ENCODE measurements around the gene GRIA1. TPM values are rescaled to one million over a fixed set of nuclear protein-coding genes. Genes with fewer than 3 reads are reported as not detected.

Gene GRIA1
- total and polyA plus RNA-seq, 2 of the 4 experiments (the other 2 are of a cell fraction): 0.48 to 1.3 TPM

GRCh38 chr5:153718713-153719112 lies 228.2 kb downstream of the GRIA1 start:
- CTCF ChIA-PET: no interaction called here
- intact Hi-C loops (cut with micrococcal nuclease): loop anchor here (10.0 kb wide), 1 partner anchor 246 kb away; no protein-coding TSS in a partner anchor
- in situ Hi-C loops (cut with MboI; ENCODE audit: low sequenced_read_pairs): no loop called here

More at GRCh38 chr5:153718713-153719112, 228.2 kb downstream of the GRIA1 start:
- DNase-seq (no peak), ATAC-seq (ENCODE audit: low read depth) (no peak)
- Histone ChIP-seq H3K9ac (ENCODE audit: low read depth, low read length) (no peak overlapping the region), H3K9me1 (ENCODE audit: insufficient read depth, low read length) (no peaks in the 10 kb centered on the region), H3K56ac (ENCODE audit: extremely low read depth, insufficient read depth, low read length) (no peak overlapping the region), H3K9me3 (ENCODE audit: control insufficient read depth, insufficient read depth, low read length) (no peaks in the 10 kb centered on the region), H2BK15ac (ENCODE audit: low read depth, low read length) (no peak overlapping the region), H2BK5ac (ENCODE audit: low read depth, low read length, poor library complexity, severe bottlenecking) (no peak overlapping the region), H3K36me3 (ENCODE audit: control insufficient read depth, insufficient read depth, low read length) (no peaks in the 10 kb centered on the region), H2AK9ac (replicated peaks; ENCODE audit: low read depth, low read length, poor library complexity) (peak overlapping the region; percentile 74), H4K91ac (ENCODE audit: insufficient read depth, low read depth, low read length) (no peak overlapping the region), H4K5ac (ENCODE audit: low read depth, low read length) (no peak overlapping the region), H2BK120ac (ENCODE audit: low read depth, low read length) (no peak overlapping the region), H3K79me1 (ENCODE audit: low read depth in 1 of 2, low read length in 2 of 2) (no peaks in the 10 kb centered on the region), H3K27ac (ENCODE audit: insufficient read depth, low read length) (no peak overlapping the region), H3K27me3 (ENCODE audit: control insufficient read depth, insufficient read depth, low read length) (no peaks in the 10 kb centered on the region), H3K4me1 (ENCODE audit: control insufficient read depth, insufficient read depth, low read length) (no peaks in the 10 kb centered on the region), H4K20me1 (ENCODE audit: insufficient read depth, low read length) (no peaks in the 10 kb centered on the region), H2BK20ac (ENCODE audit: low read depth, low read length) (no peak overlapping the region), H2AK5ac (ENCODE audit: low read depth, low read length) (no peak overlapping the region), H3K18ac (ENCODE audit: low read depth, low read length) (no peak overlapping the region), H3K14ac (replicated peaks; ENCODE audit: low read depth, low read length) (no peak overlapping the region), H3K4me3 (ENCODE audit: insufficient read depth, low read depth, low read length) (no peak overlapping the region), H3K23ac (ENCODE audit: low read depth, low read length) (no peak overlapping the region), H3K4me2 (ENCODE audit: low read depth, low read length) (no peak overlapping the region), H2AFZ (replicated peaks; ENCODE audit: low read length, poor library complexity) (no peak overlapping the region), H4K8ac (ENCODE audit: low read depth in 2 of 2, low read length in 2 of 2) (no peak overlapping the region), H3K4ac (ENCODE audit: low read depth, low read length) (no peak overlapping the region)
- no TSS peak for BruUV-seq (replicated peaks)
- TF ChIP-seq FOS (IDR thresholded peaks at IDR 0.05; ENCODE audit: low read depth, low read length) (no peak), ELK1 (IDR thresholded peaks at IDR 0.05; ENCODE audit: borderline replicate concordance, low read depth, low read length) (no peak), CHD1 (IDR thresholded peaks at IDR 0.05; ENCODE audit: low read depth, low read length) (no peak)
- dilution Hi-C loops (cut with HindIII; ENCODE audit: low sequenced_read_pairs, unreplicated experiment): no loop called here
- WGBS, 2 experiments (ENCODE audit: extremely low coverage in 2 of 2, insufficient read length in 1 of 2): no CpG with 5 or more reads among the region's 1 CpG
- POLR2A ChIA-PET (ENCODE audit: unreplicated experiment): no interaction called here
